Tongue (tissue), 2 donors: Measurements from ENCODE around the gene LRFN3. TPM values are rescaled to one million over a fixed set of nuclear protein-coding genes. Genes with fewer than 3 reads are reported as not detected.
A peak's percentile ranks its signal among the peaks of the same experiment; 100 is the strongest.
"Not testable (repeated sequence)": the region's sequence is repeated elsewhere in the genome, so short reads cannot be mapped to it uniquely, and the experiment has no call there.

ENCODE experiments used
- DNase-seq: peaks from one replicate; pipeline ENCODE4 v3.0.0-alpha.2; 2015
- total RNA-seq: library from RNA; depleted of rRNA; stranded (reverse); fragments of >200 nt; gene quantifications from one replicate; pipeline ENCODE4 v1.2.3, GENCODE V29; 2014

LRFN3 gene, protein sequence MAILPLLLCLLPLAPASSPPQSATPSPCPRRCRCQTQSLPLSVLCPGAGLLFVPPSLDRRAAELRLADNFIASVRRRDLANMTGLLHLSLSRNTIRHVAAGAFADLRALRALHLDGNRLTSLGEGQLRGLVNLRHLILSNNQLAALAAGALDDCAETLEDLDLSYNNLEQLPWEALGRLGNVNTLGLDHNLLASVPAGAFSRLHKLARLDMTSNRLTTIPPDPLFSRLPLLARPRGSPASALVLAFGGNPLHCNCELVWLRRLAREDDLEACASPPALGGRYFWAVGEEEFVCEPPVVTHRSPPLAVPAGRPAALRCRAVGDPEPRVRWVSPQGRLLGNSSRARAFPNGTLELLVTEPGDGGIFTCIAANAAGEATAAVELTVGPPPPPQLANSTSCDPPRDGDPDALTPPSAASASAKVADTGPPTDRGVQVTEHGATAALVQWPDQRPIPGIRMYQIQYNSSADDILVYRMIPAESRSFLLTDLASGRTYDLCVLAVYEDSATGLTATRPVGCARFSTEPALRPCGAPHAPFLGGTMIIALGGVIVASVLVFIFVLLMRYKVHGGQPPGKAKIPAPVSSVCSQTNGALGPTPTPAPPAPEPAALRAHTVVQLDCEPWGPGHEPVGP
- total RNA-seq: 3.0 TPM

DNA sequence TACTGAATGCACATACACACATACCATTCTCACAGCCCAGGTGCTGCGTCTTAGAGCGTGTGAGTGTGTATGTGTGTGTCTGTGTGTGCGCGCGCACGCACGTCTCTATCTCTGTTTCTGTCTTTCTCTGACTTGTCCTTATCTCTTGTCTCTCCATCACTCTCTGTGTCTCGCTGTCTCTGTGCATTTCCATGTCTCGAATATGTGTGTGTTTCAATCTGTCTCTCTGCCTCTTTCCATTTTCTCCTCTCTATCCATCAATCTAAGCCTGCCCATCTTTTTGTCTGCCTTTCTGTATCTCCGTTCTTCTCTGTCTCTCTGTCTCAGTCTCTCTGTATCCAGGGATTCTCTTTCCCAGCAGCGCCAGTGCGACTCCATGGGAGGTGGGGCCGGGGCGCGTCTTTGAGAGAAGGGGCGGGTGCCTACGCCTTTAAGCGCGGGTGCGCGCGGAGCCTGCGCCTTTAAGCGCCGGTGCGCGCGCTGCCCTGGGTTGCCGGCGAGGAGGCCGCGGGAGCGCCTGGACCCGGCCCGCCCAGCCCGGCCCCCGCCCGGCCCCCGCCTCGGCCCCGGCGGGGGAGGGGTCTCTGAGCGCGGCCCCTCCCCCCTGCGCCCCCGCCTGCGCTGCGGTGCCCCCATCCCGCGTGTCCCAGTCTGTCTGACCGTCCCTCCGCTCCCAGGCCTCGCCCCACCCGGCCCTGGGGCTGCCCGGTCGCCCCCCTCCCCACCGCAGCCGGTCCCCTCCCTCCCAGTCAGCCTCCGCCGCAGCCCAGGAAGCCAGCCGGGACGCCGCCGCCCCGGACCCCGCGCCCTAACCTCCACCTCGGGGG is at the start of gene LRFN3:
Gene LRFN3, plus strand, starts transcription at position 464 of the 827 bp plus-strand sequence. CDS start 3,052 bp downstream, outside the sequence.
- peak; percentile 89 for DNase-seq

DNA sequence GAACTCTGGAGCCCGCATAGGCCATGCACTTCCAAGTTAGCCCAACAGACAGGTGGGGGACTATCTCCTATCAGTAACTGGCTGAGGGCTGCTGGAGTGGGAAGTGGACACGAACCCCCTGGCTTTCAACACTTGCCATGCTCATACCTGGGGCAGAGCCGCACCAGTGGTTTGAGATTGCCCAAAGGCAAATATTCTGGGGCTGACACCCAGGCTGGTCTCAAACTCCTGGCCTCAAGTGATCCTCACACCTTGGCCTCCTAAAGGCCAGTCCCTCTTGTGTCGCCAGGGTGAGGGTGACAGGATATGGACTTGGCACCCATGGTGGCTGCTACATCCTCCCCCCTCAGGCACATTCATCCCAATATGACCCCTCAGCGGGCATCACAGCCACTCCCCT is 49.0 kb upstream of the LRFN3 start:
- DNase-seq: no peak

DNA sequence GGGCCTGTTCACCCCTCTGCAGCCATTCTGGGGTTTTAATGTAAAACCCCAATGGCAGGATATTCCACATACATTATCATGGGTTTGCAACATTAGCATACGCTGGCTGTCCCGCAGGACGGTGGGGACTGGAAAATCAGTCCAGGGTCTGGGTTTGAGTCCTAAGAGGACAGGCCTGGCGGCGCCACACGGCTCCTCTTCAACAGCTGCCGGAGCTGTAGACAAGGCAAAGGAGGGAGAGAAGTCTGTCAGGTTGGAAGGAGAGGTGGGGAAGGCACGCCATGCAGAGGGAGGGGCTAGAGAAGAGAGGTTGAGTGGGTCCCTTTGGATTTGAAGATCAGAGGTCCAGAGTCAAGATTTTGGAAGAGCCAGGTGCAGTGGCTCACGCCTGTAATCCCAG is 47.8 kb upstream of the LRFN3 start:
- DNase-seq: no peak

DNA sequence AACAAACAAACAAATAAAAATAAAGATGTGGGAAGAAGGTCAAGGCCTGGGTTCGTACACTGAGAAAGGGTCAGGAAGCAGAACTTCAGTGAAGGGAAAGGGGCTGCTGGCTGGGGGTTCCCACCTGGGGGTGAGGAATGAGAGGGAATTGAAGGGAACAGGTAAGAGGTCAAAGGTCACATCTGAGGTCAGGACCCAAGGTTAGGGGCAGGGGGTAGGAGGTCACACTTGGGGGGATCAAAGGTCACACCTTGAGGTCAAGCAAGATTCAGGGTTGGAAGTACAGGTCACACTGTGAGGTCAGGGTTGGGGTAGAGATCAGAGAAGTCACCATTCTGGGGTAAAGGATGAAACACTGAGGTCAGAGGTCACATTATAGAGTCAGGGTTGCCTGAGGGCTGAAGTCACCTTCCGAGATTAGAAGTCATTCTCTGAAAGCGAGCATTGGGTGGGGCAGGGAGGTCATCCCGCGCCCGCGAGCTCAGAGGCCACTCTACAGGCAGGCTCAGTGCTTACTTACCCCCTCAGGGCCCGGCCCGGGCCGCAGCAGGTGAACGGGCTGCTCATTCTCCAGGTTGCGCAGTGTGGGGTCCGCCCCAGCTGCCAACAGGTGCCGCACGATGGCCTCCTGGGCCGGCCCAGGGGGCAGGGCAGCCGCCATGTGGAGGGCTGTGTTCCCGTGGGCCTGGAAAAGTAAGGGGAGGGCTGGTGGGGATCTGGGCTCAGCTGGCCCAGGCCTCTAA is 46.6 kb upstream of the LRFN3 start:
- DNase-seq: no peak

DNA sequence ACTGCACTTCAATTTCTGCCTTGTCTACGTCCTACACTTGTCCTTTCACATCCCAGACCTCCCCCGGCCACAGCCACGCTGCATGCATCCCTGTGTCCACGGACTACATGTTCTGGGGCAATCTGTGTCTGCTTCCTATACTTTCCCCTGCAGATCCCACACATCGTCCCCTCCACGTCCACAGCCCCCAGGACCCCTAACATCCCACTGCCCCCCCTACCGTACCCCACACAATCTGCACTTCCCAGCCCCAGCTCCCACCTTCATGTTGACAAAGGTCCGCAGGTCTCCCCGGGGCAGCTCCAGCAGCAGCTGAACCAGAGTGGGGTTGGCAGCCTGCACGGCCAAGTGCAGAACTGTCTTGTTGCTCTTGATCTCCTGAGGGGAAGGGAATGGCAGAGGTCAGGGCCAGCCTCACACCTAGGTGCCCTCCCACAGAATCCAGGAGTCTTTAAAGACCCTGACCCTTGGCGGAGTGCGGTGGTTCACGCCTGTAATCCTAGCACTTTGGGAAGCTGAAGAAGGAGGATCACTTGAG is 46.0 kb upstream of the LRFN3 start:
- no peak for DNase-seq

DNA sequence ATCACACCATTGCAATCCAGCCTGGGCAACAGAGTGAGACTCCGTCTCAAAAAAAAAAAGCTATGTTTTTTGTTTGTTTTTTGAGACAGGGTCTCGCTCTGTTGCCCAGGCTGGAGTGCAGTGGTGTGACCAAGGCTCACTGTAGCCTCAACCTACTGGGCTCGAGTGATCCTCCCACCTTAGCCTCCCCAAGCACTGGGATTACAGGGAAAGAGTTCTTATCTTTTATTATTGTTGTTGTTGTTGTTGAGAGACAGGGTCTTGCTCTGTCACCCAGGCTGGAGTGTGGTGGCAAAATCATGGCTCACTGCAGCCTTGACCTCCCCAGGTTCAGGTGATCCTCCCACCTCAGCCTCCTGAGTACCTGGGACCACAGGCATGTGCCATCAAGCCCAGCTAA is 44.4 kb upstream of the LRFN3 start:
- not testable (repeated sequence) for DNase-seq

DNA sequence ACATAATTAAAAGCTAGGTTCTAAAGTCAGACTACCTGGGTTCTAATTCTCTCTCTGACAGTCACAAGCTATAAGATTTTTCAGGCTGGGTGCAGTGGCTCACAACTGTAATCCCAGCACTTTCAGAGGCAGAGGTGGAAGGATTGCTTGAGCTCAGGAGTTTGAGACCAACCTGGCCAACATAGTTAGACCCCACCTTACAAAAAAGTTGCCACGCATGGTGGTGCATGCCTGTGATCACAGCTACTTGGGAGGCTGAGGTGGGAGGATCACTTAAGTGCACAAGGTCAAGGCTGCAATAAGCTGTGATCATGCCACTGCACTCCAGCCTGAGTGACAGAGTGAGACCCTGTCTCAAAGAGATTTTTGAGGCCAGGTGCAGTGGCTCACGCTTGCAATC is 41.8 kb upstream of the LRFN3 start:
- DNase-seq: no peak

DNA sequence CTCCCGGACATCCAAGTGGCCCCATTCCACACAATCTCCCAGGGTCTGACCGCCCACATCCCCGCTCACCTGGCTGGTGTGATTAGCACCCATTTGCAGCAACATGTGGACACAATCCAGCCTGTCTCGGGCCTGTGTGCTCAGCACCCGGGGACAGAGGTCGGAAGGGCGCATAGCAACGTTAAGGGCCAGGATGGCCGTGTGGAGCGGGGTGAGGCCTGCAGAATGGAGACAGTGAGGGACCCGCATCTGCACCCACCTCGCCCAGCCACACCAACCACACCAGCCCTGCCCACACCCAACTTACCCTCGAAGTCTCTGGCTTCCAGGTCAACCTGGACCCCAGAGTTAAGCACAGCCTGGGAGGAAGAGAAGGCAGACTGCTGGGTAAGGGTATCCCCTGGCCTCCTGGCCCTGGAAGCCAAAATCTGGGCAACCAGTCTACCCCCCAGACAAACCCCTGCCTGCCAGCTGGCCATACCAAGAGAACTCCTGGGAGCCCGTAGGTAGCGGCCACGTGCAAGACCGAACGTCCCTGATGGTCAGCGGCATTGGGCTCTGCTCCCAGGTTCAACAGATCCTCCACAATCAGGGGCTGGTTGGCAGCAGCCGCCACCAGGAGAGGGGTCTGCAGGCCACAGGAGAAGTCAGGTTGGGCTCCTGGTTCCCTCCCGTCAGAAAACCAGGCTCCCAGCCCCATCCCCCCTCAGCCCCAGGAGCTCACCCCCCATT is 40.1 kb upstream of the LRFN3 start:
- DNase-seq: no peak

DNA sequence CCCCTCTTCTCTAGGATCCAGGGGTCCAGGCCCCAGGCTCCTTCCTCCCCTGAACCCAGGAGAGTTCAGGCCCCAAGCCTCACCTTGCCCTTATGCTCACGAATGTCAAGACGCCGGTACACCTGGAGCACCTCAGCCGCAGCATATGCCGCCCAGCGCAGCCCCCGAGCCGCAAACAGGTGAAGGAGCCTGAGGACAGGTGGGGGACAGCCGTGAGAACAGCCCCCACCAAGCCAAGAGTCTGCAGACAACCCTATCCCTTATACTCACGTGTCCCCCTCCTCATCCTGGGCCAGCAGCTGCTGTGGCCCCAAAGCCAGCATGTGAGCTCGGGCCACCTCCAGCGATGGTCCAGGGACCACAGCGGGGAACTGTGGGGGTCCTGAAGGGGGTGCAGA is 39.5 kb upstream of the LRFN3 start:
- DNase-seq: no peak

DNA sequence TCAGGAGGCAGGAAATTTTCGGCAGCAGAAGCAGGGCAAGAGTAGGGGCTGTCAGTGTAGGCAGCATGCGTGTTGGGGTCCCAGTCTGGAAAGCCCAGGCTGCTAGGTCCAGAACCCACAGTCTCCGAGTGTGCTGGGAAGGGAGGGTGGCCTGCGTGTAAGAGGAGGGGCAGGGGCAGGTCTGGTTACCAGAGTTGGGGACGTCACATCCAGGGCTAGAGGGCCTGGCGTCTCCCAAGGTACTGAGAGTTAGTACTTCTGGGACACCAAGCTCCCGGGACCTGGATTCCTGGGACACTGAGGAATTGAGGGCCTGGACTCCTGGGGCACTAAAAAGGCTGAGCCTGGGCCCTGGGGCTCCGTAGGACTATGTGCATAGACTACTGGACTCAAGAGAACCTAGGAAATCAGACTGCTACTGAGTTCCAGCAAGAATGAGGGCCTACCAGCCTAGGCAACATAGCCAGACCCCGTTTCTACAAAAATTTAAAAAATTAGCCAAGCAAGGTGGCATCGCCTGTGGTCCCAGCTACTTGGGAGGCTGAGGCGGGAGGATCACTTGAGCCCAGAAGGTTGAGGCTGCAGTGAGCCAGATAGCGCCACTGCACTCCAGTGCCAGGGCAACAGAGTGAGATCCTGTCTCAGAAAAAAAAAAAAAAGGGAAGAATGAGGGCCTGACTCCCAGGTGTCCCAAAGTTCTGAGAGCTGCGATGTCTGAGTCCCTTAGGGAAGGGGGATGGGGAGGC is 38.3 kb upstream of the LRFN3 start:
- no peak for DNase-seq

DNA sequence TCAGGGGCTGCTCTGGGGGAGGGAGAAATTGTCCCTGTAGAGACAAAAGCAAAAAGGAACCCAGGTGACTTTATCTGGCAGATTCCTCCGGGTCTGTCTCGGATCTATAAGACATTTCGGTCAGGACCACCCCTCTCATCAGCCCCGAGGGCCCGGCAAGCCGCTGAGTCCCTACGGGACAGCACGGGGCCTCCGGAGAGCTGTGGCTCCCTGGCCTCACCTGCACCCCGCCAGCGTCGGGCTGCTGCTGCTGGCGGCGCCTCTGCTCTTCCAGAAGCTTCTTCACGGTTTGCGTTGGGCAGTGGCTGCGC is 37.7 kb upstream of the LRFN3 start:
- DNase-seq: no peak

DNA sequence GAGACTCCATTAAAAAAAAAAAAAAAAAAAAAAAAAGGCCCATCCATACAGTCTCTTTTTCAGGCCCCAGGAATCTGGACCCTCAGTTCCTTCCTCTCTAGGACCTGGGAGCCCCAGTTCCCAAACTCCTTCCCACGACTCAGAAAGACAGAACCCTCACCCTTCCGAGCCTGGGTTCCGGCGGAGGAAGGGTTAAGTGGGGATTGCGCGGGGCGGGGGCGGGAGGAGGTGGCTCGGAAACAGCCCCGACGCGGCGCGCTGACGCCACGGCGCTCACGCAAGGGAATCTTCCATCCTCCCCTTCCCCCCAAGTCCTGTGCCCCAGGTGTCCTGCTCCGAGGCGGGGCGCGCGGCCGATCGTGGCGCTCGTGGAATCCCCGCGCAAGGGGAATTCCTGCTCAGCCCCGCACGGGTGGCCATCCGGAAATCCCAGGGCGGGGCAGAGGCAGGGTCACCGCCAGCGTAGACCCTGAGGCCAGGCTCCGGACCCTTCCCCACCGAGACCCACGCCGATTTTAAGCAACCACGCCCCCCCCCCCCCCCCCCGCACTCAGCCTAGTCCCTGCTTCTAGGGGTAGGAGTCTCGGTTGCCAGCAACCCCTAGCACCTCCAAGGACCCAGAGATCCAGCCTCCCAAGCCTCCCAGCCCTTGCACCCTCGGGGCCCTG is 36.5 kb upstream of the LRFN3 start:
- peak; percentile 89 for DNase-seq

DNA sequence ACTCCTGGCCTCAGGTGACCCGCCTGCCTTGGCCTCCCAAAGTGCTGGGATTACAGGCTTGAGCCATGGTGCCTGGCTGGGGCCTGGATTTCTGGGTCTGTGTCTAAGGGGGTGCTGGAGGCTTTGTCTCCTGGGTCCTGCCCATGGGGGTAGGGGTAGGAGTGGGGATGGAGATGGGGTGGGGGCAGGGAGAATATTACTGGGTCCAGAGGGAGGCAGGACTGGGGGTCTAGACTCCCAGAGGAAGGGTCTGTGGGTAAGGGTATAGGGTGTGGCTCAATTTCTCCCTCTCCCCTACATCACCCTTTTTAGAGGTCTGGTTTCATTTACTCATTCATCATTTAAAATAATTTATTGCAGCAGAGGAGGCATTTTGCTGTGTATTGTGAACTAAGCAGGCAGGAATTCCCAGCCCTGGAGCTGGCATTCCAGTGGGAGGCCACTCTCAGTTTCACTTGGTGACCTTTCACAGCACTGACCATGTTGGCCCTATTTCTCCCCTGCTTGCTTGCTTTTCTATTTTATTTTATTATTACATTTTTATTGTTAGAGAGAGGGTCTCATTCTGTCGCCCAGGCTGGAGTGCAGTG is 35.0 kb upstream of the LRFN3 start:
- DNase-seq: no peak

DNA sequence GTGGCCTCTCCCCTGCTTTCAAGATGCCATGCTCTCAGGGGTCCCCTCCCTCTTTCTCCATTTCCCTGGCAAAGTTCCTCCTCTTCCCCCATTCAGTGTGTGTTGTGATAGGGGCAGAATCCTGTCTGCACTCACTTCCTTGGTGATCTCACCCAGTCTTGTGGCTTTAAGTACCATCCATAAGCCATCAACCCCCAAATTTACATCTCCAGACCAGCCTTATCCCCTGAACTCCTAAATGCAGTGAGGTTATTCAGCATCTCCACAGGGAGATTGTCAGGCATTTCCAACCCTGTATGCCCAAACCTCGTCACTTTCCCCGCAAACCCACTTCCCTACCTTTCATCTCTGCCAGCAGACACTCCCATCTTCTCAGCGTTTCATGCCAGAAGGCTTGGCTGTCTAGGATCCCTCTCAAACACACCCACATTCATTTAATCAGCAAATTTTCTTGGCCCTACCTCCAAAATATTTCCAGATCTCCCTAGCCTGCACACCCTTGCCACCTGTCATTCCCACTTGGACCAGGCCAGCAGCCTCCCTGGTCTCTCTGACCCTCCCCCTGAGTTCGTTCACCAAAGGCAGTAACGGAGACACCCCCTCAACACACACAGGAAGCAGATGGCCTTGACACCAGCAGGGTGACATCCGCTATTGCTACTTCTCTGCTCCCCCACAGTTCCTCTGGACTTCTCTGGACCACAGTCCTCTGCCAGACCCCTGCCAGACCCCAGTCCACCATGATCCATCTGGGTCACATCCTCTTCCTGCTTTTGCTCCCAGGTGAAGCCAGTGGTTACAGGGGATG is 34.1 kb upstream of the LRFN3 start, which contains the start of gene HCST:
Gene HCST, plus strand, starts transcription at position 676 of the 808 bp plus-strand sequence. Its CDS starts 65 bp downstream, at position 741.
- DNase-seq: no peak

DNA sequence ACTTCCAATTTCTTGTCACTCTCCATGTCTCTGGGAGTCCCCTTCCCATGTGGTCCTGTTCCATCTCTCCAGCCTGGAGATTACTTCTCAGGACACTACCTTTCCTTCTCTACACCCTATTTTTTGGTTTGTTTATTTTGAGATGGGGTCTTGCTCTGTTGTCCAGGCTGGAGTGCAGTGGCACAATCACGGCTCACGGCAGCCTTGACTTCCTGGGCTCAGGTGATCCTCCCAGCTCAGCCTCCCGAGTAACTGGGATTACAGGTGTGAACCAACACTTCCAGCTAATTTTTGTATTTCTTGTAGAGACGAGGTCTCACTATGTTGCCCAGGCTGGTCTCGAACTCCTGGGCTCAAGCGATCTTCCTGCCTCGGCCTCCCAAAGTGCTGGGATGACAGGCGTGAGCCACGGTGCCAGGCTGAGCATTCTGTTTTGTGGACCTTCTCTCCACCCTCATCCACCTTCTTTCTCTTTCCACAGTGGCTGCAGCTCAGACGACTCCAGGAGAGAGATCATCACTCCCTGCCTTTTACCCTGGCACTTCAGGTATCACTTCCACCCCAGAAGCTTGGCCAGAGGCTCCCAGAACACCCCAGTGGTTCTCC is 33.2 kb upstream of the LRFN3 start:
- no peak for DNase-seq

DNA sequence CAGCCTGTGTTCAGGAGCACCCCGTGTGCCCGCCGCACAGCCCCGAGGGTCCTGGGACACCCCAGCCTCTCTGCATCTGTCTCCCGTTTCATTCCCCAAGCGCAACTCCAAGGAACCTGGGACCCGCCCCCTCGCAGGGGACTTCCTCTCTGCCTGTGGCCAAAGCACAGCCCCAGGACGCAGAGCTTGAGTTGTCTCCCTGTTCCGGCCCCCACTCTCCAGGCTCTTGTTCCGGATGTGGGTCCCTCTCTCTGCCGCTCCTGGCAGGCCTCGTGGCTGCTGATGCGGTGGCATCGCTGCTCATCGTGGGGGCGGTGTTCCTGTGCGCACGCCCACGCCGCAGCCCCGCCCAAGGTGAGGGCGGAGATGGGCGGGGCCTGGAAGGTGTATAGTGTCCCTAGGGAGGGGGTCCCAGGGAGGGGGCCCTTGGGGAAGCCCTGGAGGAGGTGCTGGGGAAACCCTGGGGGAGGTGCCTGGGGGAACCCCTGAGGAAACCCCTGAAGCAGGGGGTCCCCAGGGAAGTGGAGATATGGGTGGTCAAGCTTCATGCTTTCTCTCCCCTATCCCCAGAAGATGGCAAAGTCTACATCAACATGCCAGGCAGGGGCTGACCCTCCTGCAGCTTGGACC is 32.5 kb upstream of the LRFN3 start:
- peak; percentile 35 for DNase-seq

DNA sequence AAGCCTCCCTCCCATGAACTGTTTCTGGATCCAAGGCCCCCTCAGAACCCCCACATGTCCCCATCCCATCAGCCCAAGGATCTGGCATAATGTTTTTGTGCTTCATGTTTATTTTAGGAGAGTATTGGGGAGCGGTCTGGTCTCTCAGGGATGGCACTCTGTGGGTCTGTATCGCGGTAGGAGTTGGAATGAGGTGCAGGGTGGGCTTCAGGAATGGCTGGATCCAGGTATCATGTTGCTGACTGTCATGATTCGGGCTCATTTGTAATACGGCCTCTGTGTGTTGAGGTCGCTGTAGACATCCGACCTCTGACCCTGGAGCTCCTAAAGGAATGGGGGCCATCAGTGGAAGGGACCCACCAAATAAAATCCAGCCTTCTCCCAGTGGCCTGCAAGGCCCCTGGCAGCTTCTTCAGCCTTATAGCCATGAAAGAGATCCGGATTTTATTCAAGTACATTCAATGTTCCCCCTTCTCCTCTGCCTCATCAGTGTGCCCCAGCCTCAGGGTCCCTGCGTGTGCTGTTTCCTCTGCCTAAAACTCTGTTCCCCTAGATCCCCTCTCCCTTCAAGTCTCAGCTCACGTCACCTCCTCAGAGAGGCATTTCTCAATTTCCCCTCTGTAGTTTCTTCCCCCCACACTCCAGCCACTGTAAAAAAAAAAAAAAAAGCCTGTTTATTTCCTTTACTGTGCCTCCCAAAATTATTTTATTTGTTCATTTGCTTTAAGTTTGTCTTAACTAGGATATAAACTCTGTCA is 31.7 kb upstream of the LRFN3 start:
- DNase-seq: no peak
